Stimulated activated memory B cell treated with anti-CD40 and anti-IgM and Interleukin-4, amounts not matched to agents 10 μg/mL and 1 μg/mL and 100 μg/mL, for 72 hours (primary cell): ENCODE data around the gene MOCS1.

Experiments used
- ATAC-seq: fragments of 150-1000 bp; cut with Tn5 transposase; 2 replicates; pipeline ENCODE4 v1.10.0; 2021
- H3K27ac Mint-ChIP-seq: one replicate; pipeline ENCODE4 v1.8.0; 2022; ENCODE audit warnings: mild to moderate bottlenecking, mixed read lengths
- H3K27me3 Mint-ChIP-seq: one replicate; pipeline ENCODE4 v1.8.0; 2022; ENCODE audit warnings: mixed read lengths
- H3K36me3 Mint-ChIP-seq: one replicate; pipeline ENCODE4 v1.8.0; 2022; ENCODE audit warnings: mixed read lengths
- H3K4me1 Mint-ChIP-seq: one replicate; pipeline ENCODE4 v1.8.0; 2022; ENCODE audit warnings: mixed read lengths
- H3K4me3 Mint-ChIP-seq: one replicate; pipeline ENCODE4 v1.8.0; 2022; ENCODE audit warnings: mild to moderate bottlenecking, moderate library complexity, mixed read lengths
- H3K9me3 Mint-ChIP-seq: one replicate; pipeline ENCODE4 v1.8.0; 2022; ENCODE audit warnings: mixed read lengths

Gene MOCS1

GRCh38 chr6:39922821-39923220 lies 11.4 kb downstream of the MOCS1 start:
- Mint-ChIP-seq H3K36me3 (no peaks in the 10 kb centered on the region), H3K9me3 (peaks cover 5% of the 10 kb centered on the region), H3K27ac (no peak overlapping the region), H3K4me1 (no peaks in the 10 kb centered on the region), H3K4me3 (no peak overlapping the region), H3K27me3 (no peaks in the 10 kb centered on the region)
- ATAC-seq = no peak

DNA sequence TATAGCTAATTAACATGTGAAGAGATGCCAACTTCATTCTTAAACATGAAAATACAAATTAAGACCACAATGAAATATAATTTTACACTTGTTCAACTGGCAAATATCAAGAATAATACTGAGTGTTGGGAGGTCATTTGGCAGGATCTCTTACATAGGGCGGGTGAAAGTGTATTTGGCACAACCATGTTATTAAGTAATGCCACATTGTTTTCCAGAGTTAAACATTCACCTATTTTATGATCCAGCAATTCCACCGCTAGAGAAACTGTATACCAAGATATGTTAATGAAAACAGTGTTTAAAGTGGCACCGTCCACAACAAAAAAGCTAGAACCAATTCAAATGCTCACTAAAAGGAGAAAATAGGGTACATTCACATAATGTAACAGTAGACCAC lies 14.1 kb downstream of the MOCS1 start:
- Mint-ChIP-seq H3K4me3 (no peak overlapping the region), H3K9me3 (no peaks in the 10 kb centered on the region), H3K36me3 (no peaks in the 10 kb centered on the region), H3K4me1 (no peaks in the 10 kb centered on the region), H3K27me3 (no peaks in the 10 kb centered on the region), H3K27ac (no peak overlapping the region)
- ATAC-seq = no peak

- H3K4me1 Mint-ChIP-seq = no peaks in the 10 kb centered on the region
These were observed 15.4 kb downstream of the MOCS1 start for GRCh38 chr6:39918831-39919230.

DNA sequence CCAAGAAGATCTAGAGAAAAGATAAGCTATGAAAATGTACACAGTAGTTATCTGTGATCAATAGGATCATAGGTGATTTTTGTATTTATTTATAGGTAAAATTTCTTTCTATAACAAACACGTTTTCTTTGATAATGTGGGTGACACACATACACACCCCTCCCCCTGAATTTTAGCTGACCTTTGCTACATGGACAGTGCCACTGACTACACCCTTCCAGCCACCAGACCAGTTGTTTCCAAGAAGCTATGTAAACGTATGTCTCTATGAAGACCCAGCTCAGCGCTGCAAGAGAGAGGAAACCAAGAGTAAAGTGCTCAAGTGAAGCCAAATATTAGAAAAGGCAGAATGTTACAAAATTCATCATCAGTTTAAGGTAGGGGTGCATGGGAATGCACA lies 16.3 kb downstream of the MOCS1 start:
- Mint-ChIP-seq H3K4me1 (no peaks in the 10 kb centered on the region), H3K4me3 (no peak overlapping the region), H3K9me3 (no peaks in the 10 kb centered on the region), H3K27ac (no peak overlapping the region), H3K27me3 (no peaks in the 10 kb centered on the region), H3K36me3 (no peaks in the 10 kb centered on the region)
- ATAC-seq = no peak

More at GRCh38 chr6:39918831-39919230, 15.4 kb downstream of the MOCS1 start:
- Mint-ChIP-seq H3K27me3 (no peaks in the 10 kb centered on the region), H3K9me3 (no peaks in the 10 kb centered on the region), H3K36me3 (no peaks in the 10 kb centered on the region), H3K27ac (no peak overlapping the region), H3K4me3 (no peak overlapping the region)
- ATAC-seq = no peak

DNA sequence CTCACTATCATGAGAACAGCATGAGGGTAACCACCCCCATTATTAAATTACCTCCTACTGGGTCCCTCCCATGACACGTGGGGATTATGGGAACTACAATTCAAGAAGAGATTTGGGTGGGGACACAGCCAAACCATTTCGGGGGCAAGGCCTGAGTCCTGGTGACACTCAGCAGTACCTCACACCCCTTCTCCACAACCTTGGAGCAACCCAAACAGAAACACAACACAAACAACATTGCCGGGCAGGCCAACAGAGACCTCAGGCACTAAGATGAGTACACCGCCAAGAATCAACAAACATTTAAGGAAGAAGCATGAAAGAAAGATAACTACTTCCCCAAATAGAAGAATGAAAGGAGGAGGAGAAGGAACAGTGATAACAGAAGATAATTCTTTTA lies 16.9 kb downstream of the MOCS1 start:
- Mint-ChIP-seq H3K27ac (no peak overlapping the region), H3K36me3 (no peaks in the 10 kb centered on the region), H3K4me1 (no peaks in the 10 kb centered on the region), H3K9me3 (no peaks in the 10 kb centered on the region), H3K4me3 (no peak overlapping the region), H3K27me3 (no peaks in the 10 kb centered on the region)
- ATAC-seq = no peak

- H3K9me3 Mint-ChIP-seq = no peaks in the 10 kb centered on the region
- H3K27me3 Mint-ChIP-seq = no peaks in the 10 kb centered on the region
- ATAC-seq = no peak
- no peaks in the 10 kb centered on the region for H3K4me1 Mint-ChIP-seq
- H3K4me3 Mint-ChIP-seq = no peak overlapping the region
- H3K36me3 Mint-ChIP-seq = no peaks in the 10 kb centered on the region
- no peak overlapping the region for H3K27ac Mint-ChIP-seq
These were observed 18.4 kb downstream of the MOCS1 start for GRCh38 chr6:39915866-39916265.

GRCh38 chr6:39914239-39914638 lies 20.0 kb downstream of the MOCS1 start:
- no peak overlapping the region for H3K27ac Mint-ChIP-seq
- H3K4me1 Mint-ChIP-seq = no peaks in the 10 kb centered on the region
- no peaks in the 10 kb centered on the region for H3K27me3 Mint-ChIP-seq
- H3K9me3 Mint-ChIP-seq = no peaks in the 10 kb centered on the region
- ATAC-seq = no peak
- H3K4me3 Mint-ChIP-seq = no peak overlapping the region
- H3K36me3 Mint-ChIP-seq = no peaks in the 10 kb centered on the region

DNA sequence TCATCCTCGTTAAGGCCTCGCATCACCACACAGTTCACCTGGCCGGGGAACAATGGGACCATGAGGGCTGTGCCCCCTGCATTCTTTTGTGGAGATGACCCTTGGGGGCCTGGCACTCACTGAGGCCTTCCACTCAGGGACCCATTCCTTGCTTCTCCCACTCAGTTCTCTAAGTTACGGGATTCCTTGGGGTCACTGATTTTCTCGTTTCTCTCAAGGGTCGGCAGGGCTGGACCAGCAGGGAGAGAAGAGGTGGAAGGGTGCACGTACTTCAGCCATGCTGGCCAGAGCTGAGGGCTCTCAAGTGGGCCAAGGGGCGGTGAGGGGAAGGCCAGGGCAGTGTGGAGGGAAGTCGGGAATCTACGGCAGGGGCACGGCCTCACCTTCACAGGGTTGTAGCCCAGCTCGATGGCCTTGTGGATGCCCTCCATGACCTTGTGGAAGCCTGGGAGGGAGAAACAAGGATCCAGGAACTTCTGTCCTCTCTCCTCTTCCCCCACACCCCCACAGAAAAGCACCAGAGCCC lies 20.8 kb downstream of the MOCS1 start:
- Mint-ChIP-seq H3K4me1 (no peaks in the 10 kb centered on the region), H3K36me3 (no peaks in the 10 kb centered on the region), H3K27ac (no peak overlapping the region), H3K27me3 (no peaks in the 10 kb centered on the region), H3K9me3 (no peaks in the 10 kb centered on the region), H3K4me3 (no peak overlapping the region)
- no peak for ATAC-seq

DNA sequence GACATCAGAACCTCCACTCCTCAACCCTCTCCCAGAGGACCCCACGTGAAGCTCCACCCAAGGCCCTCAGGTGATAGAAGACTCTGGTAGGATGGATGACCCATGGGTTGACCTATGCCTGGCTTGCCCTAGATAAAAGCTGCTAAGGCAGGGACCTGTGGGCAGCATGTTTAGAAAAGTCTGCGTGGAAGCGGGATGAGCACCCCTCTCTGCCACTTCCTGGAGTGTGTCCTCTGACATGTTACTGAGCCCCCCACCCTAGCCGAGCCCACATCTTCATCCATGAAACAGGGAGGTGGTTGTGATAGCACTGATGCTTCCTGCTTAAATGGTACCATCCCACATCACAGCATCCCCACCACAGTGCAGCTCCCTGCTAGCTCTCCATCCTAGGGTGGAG lies 21.8 kb downstream of the MOCS1 start:
- H3K27me3 Mint-ChIP-seq = no peaks in the 10 kb centered on the region
- ATAC-seq = no peak

DNA sequence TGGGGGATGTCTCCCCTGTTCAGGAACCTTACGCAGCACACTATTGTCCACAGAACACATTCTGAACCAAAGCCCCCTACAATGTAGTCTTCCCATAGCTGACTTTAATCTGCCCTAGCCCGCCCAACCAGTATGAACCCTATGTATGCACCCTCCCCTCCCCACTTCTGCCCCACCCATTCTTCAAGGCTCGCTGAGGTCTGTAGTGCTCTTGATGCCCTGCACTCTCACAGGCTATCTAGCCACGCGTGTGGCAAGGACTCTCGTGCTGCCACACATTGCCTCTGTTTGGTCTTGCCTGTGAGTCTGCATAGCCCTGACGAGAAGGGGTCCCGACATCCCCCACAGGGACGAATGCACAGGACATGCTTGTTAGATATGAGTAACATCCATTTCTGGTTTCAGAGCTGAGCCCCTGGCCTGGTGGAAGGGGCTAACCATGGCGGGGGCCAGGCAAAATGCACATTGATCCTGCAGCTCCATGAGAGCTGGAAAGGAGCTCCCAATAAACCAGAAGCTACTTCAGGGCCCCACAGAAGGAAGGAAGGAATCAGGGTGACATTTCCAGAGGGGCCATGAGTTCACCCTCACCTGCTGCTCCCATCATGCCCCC lies 22.6 kb downstream of the MOCS1 start:
- Mint-ChIP-seq H3K4me3 (no peak overlapping the region), H3K9me3 (no peaks in the 10 kb centered on the region), H3K36me3 (no peaks in the 10 kb centered on the region), H3K27me3 (no peaks in the 10 kb centered on the region), H3K27ac (no peak overlapping the region), H3K4me1 (no peaks in the 10 kb centered on the region)
- no peak for ATAC-seq

More for the DNA sequence above, 21.8 kb downstream of the MOCS1 start:
- Mint-ChIP-seq H3K36me3 (no peaks in the 10 kb centered on the region), H3K9me3 (no peaks in the 10 kb centered on the region), H3K27ac (no peak overlapping the region), H3K4me1 (no peaks in the 10 kb centered on the region), H3K4me3 (no peak overlapping the region)

DNA sequence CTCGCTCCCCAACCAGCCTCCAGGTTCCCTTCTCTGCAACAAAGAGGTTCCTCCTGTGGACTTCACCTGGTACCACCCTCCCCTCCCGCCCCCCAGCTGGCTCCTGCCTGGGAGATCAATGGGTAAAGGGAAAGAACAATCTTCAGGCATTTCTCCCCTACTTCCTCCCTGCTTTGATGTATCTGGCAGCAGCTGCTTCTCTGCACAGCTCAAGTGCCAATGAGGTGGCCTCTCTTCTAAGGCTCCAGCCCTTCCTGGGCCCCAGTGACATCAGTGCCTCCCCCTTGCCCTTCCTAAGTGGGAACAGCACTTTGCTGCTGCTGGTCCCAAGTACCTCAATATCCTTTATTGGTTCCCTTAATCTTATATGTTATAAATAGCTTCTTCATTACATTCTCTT lies 23.5 kb downstream of the MOCS1 start:
- ATAC-seq = no peak
- no peaks in the 10 kb centered on the region for H3K9me3 Mint-ChIP-seq
- H3K27me3 Mint-ChIP-seq = no peaks in the 10 kb centered on the region
- H3K27ac Mint-ChIP-seq = no peak overlapping the region
- no peaks in the 10 kb centered on the region for H3K4me1 Mint-ChIP-seq
- no peaks in the 10 kb centered on the region for H3K36me3 Mint-ChIP-seq
- no peak overlapping the region for H3K4me3 Mint-ChIP-seq

DNA sequence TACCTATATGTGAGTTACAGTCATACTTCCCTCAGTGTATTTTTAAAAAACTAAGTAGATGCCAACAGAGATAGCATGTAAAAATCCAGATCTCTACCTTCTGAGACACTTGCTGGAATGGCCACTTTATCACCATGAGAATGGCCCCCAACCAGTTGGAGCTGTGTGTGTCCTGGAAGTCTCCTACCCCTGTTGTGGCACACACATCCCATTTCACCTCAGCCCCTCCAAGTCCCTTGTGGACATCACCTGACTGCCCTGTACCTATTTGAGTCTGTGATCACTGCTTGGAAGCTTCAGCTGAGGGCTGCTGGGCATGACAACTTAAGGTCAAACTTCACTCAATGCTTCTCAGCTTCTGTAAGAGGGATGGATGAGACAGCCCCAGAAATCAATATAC lies 24.1 kb downstream of the MOCS1 start:
- H3K36me3 Mint-ChIP-seq = no peaks in the 10 kb centered on the region
- no peaks in the 10 kb centered on the region for H3K27me3 Mint-ChIP-seq
- H3K27ac Mint-ChIP-seq = no peak overlapping the region
- no peak for ATAC-seq
- no peaks in the 10 kb centered on the region for H3K4me1 Mint-ChIP-seq
- H3K9me3 Mint-ChIP-seq = no peaks in the 10 kb centered on the region
- H3K4me3 Mint-ChIP-seq = no peak overlapping the region

- no peak overlapping the region for H3K27ac Mint-ChIP-seq
- no peaks in the 10 kb centered on the region for H3K27me3 Mint-ChIP-seq
- ATAC-seq = peak; percentile 22
- H3K9me3 Mint-ChIP-seq = no peaks in the 10 kb centered on the region
- no peak overlapping the region for H3K4me3 Mint-ChIP-seq
- no peaks in the 10 kb centered on the region for H3K36me3 Mint-ChIP-seq
- H3K4me1 Mint-ChIP-seq = no peaks in the 10 kb centered on the region
These were observed 24.6 kb downstream of the MOCS1 start for GRCh38 chr6:39909701-39910100.

DNA sequence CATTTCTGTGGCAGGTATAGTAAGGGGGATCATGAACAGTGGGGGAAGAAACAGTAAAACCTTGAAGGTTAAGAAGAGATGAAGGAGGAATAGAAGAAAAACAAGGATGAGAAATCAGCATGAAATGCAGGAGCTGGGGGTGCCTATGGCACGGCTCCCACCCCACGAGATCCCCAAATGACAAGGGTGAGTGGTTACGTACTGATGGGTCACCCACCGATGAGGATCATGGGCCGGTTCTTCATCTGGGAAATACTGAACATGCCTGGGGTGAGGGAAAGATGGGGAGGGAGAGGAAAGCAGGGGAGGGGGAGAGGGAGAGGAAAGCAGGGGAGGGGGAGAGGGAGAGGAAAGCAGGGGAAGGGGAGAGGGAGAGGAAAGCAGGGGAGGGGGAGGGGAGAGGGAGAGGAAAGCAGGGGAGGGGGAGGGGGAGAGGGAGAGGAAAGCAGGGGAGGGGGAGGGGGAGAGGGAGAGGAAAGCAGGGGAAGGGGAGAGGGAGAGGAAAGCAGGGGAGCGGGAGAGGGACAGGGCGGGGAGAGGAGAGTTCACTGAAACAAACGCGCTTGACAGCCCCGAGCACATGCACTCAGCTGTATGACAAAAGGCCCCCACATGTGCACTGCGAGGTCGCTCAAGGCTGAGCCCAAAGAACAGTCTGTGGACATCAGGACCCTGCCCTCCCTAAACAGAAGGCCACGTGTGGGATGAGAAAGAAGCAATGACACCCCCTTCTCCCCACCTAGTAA lies 25.3 kb downstream of the MOCS1 start:
- H3K36me3 Mint-ChIP-seq = no peaks in the 10 kb centered on the region
- H3K9me3 Mint-ChIP-seq = no peaks in the 10 kb centered on the region
- no peaks in the 10 kb centered on the region for H3K4me1 Mint-ChIP-seq
- H3K27me3 Mint-ChIP-seq = no peaks in the 10 kb centered on the region
- no peak overlapping the region for H3K27ac Mint-ChIP-seq
- H3K4me3 Mint-ChIP-seq = no peak overlapping the region
- no peak for ATAC-seq

GRCh38 chr6:39907871-39908575 lies 26.2 kb downstream of the MOCS1 start:
- Mint-ChIP-seq H3K27ac (no peak overlapping the region), H3K4me3 (no peak overlapping the region), H3K27me3 (peaks cover 7% of the 10 kb centered on the region), H3K36me3 (no peaks in the 10 kb centered on the region), H3K9me3 (no peaks in the 10 kb centered on the region), H3K4me1 (no peaks in the 10 kb centered on the region)
- ATAC-seq = no peak

GRCh38 chr6:39906318-39906761 lies 27.9 kb downstream of the MOCS1 start:
- Mint-ChIP-seq H3K36me3 (no peaks in the 10 kb centered on the region), H3K4me1 (no peaks in the 10 kb centered on the region), H3K9me3 (no peaks in the 10 kb centered on the region), H3K27ac (no peak overlapping the region), H3K27me3 (peaks cover 13% of the 10 kb centered on the region), H3K4me3 (no peak overlapping the region)
- no peak for ATAC-seq
